Left lung (tissue), 10 donors: ENCODE data around the gene KRTAP10-7. TPM values are rescaled to one million over a fixed set of nuclear protein-coding genes. Genes with fewer than 3 reads are reported as not detected.

Experiments used
- ATAC-seq: fragments of 200-7000 bp; cut with Tn5 transposase; one replicate; pipeline ENCODE4 v1.9.1; 2020; ENCODE audit warnings: moderate library complexity
- DNase-seq, 4 donors: peaks; one replicate each; pipeline ENCODE4 v3.0.0-alpha.2; 2013 to 2020
- H3K27ac ChIP-seq, 2 donors: fragments of 200-600 bp; sonication (generic) in 1 of 2; one replicate each; pipeline versions ENCODE4 v1.5.0 to v1.8.0; 2020 to 2021
- H3K27me3 ChIP-seq, 2 donors: fragments of 200-600 bp; sonication (generic) in 1 of 2; one replicate each; pipeline versions ENCODE4 v1.5.0 to v1.8.0; 2020 to 2021
- H3K36me3 ChIP-seq, 2 donors: fragments of 200-600 bp; sonication (generic) in 1 of 2; one replicate each; pipeline versions ENCODE4 v1.5.0 to v1.8.0; 2020 to 2021
- H3K4me1 ChIP-seq, 2 donors: fragments of 200-600 bp; one replicate each; pipeline ENCODE4 v1.8.0; 2021
- H3K4me3 ChIP-seq, 2 donors: fragments of 200-600 bp; sonication (generic) in 1 of 2; one replicate each; pipeline versions ENCODE4 v1.5.0 to v1.8.0; 2020 to 2021; ENCODE audit warnings: mild to moderate bottlenecking in 1 of 2
- H3K9me3 ChIP-seq, 2 donors: fragments of 200-600 bp; sonication (generic) in 1 of 2; one replicate each; pipeline versions ENCODE4 v1.5.0 to v1.8.0; 2020 to 2021
- intact Hi-C, 2 donors: fragments of 100-400 bp; cut with DNase I; formaldehyde crosslinking; loops; one replicate each; pipeline versions ENCODE4 v1.11.2 to v1.14.2; 2022
- polyA plus RNA-seq, 6 donors: library from polyadenylated mRNA; unstranded; fragments of 120-200 nt; gene quantifications; one replicate each; pipeline ENCODE4 v1.2.1, GENCODE V29; 2013; ENCODE audit not compliant: insufficient read length in 6 of 6
- total RNA-seq, 2 donors: library from RNA; stranded (reverse); fragmentation: NEBNext Ultra II Directional; extraction: Animal tissue kit (Norgen Biotek cat#: 25700); gene quantifications; one replicate each; pipeline ENCODE4 v1.2.1, GENCODE V29; 2021
- TF ChIP-seq, protein P1 (sequence below), 2 donors: fragments of 200-600 bp; sonication (generic) in 1 of 2; IDR thresholded peaks; one replicate each; pipeline versions ENCODE4 v1.5.0 to v1.8.0; 2021; ENCODE audit warnings: antibody characterized with exemption in 2 of 2
- donor health status: DM: no; HTN: yes; CAD: no.
- donor health status: DM: no; HTN: no; CAD: no.

The KRTAP10-7 gene
- total and polyA plus RNA-seq, 8 donors: not detected

GRCh38 chr21:44593598-44594405 is 6.6 kb upstream of the KRTAP10-7 start:
- Histone ChIP-seq H3K36me3 (no peaks in the 10 kb centered on the region), H3K4me1 (no peaks in the 10 kb centered on the region), H3K4me3 (no peak overlapping the region), H3K27ac (no peak overlapping the region), H3K27me3 (peaks cover 0 to 37% of the 10 kb centered on the region in 2 donors), H3K9me3 (no peaks in the 10 kb centered on the region)
- ATAC-seq (no peak), DNase-seq (peak in 2 of 4 donors; percentile 29 to 39)
- intact Hi-C loops: no loop called here
- TF ChIP-seq, protein P1, sequence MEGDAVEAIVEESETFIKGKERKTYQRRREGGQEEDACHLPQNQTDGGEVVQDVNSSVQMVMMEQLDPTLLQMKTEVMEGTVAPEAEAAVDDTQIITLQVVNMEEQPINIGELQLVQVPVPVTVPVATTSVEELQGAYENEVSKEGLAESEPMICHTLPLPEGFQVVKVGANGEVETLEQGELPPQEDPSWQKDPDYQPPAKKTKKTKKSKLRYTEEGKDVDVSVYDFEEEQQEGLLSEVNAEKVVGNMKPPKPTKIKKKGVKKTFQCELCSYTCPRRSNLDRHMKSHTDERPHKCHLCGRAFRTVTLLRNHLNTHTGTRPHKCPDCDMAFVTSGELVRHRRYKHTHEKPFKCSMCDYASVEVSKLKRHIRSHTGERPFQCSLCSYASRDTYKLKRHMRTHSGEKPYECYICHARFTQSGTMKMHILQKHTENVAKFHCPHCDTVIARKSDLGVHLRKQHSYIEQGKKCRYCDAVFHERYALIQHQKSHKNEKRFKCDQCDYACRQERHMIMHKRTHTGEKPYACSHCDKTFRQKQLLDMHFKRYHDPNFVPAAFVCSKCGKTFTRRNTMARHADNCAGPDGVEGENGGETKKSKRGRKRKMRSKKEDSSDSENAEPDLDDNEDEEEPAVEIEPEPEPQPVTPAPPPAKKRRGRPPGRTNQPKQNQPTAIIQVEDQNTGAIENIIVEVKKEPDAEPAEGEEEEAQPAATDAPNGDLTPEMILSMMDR (IDR thresholded peaks at IDR 0.05): no peak

- intact Hi-C loops: no loop called here
- TF ChIP-seq, protein P1 (IDR thresholded peaks at IDR 0.05): no peak
- Histone ChIP-seq H3K4me3 (no peak overlapping the region), H3K9me3 (no peaks in the 10 kb centered on the region), H3K27me3 (peaks cover 0 to 37% of the 10 kb centered on the region in 2 donors), H3K4me1 (no peaks in the 10 kb centered on the region), H3K36me3 (no peaks in the 10 kb centered on the region), H3K27ac (no peak overlapping the region)
- DNase-seq: no peak
- no peak for ATAC-seq
Observed at GRCh38 chr21:44594406-44594916, 5.9 kb upstream of the KRTAP10-7 start.

DNA sequence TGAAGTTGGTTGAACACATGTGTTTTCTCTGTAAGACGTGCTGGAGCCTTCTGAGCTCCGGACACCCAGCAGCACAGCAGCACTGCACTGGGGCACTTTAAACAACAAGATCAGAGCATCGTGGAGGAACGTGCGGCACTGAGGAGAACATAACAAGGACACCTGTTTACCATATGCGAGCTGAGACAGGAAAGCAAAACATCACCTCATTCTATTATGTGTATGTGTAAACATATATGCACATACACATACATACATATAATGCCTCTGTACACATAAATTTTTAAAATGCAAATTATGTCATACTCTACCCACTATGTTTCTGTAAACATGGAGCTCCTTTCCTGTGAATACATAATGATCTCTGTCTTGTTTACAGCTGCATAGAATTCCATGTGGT is 4.9 kb upstream of the KRTAP10-7 start:
- H3K27ac ChIP-seq: no peak overlapping the region
- no peaks in the 10 kb centered on the region for H3K4me1 ChIP-seq
- intact Hi-C loops: no loop called here
- peaks cover 0 to 37% of the 10 kb centered on the region in 2 donors for H3K27me3 ChIP-seq
- no peaks in the 10 kb centered on the region for H3K9me3 ChIP-seq
- DNase-seq (no peak), ATAC-seq (no peak)
- TF ChIP-seq, protein P1 (IDR thresholded peaks at IDR 0.05): no peak
- H3K36me3 ChIP-seq: no peaks in the 10 kb centered on the region
- no peak overlapping the region for H3K4me3 ChIP-seq

GRCh38 chr21:44596068-44596725 is 4.2 kb upstream of the KRTAP10-7 start:
- no peaks in the 10 kb centered on the region for H3K9me3 ChIP-seq
- H3K27ac ChIP-seq: no peak overlapping the region
- no peak for ATAC-seq
- peaks cover 0 to 39% of the 10 kb centered on the region in 2 donors for H3K27me3 ChIP-seq
- no peak for DNase-seq
- H3K4me3 ChIP-seq: no peak overlapping the region
- intact Hi-C loops: no loop called here
- no peaks in the 10 kb centered on the region for H3K36me3 ChIP-seq
- TF ChIP-seq, protein P1 (IDR thresholded peaks at IDR 0.05): no peak
- H3K4me1 ChIP-seq: no peaks in the 10 kb centered on the region

GRCh38 chr21:44598061-44598460 is 2.3 kb upstream of the KRTAP10-7 start:
- Histone ChIP-seq H3K36me3 (no peaks in the 10 kb centered on the region), H3K27ac (no peak overlapping the region), H3K4me1 (no peaks in the 10 kb centered on the region), H3K27me3 (peaks cover 0 to 42% of the 10 kb centered on the region in 2 donors), H3K9me3 (no peaks in the 10 kb centered on the region), H3K4me3 (no peak overlapping the region)
- DNase-seq (no peak), ATAC-seq (no peak)
- TF ChIP-seq, protein P1 (IDR thresholded peaks at IDR 0.05): no peak
- intact Hi-C loops: no loop called here
